OCI-LY7 (cell line): ENCODE data around the gene CTBP2. TPM values are rescaled to one million over a fixed set of nuclear protein-coding genes. Genes with fewer than 3 reads are reported as not detected.

Experiments
- BruUV-seq: library from RNA; stranded (reverse); fragments of 400-500 nt; replicated peaks from 2 replicates; lab custom pipeline; 2021; lab: Mats Ljungman, UMichigan
- CTCF ChIA-PET: fragments of 300-600 bp; sonication (Branson Sonifier 250); formaldehyde crosslinking; loops from one replicate; lab custom pipeline; 2022; ENCODE audit warnings: antibody characterized with exemption; ENCODE audit not compliant: unreplicated experiment; lab: Charles Lee
- POLR2A ChIA-PET: fragments of 300-600 bp; sonication (Branson Sonifier 250); formaldehyde crosslinking; loops from one replicate; lab custom pipeline; 2022; ENCODE audit warnings: antibody characterized with exemption; lab: Charles Lee
- DNase-seq: peaks from one replicate; pipeline ENCODE4 v3.0.0-alpha.2; 2015; ENCODE audit warnings: low spot score
- H2AFZ ChIP-seq: fragments of 200-600 bp; sonication (generic), shearing (Covaris generic); 2 replicates; pipeline ENCODE4 v1.6.1; 2014; ENCODE audit warnings: mild to moderate bottlenecking, antibody characterized with exemption, low read length, moderate library complexity
- H3K27ac ChIP-seq: fragments of 200-600 bp; sonication (generic); 2 replicates; pipeline ENCODE4 v1.5.1; 2014; ENCODE audit warnings: mixed run types, low read depth, mild to moderate bottlenecking, moderate library complexity, low read length, inconsistent platforms; ENCODE audit not compliant: poor library complexity, severe bottlenecking
- H3K36me3 ChIP-seq: fragments of 200-600 bp; sonication (generic); 2 replicates; pipeline ENCODE4 v1.6.1; 2014; ENCODE audit warnings: mild to moderate bottlenecking, antibody characterized with exemption, low read length, moderate library complexity, mixed read lengths; ENCODE audit not compliant: insufficient read depth
- H3K4me1 ChIP-seq: fragments of 200-600 bp; sonication (generic); 2 replicates; pipeline ENCODE4 v1.5.1; 2014; ENCODE audit warnings: mild to moderate bottlenecking, low read length; ENCODE audit not compliant: insufficient read depth, poor library complexity, severe bottlenecking
- H3K4me2 ChIP-seq: fragments of 200-600 bp; sonication (generic); 2 replicates; pipeline ENCODE4 v1.6.1; 2014; ENCODE audit warnings: mild to moderate bottlenecking, low read length
- H3K4me3 ChIP-seq: fragments of 200-600 bp; sonication (generic); 2 replicates; pipeline ENCODE4 v1.5.1; 2014; ENCODE audit warnings: mild to moderate bottlenecking, low read depth, low read length; ENCODE audit not compliant: poor library complexity, severe bottlenecking
- H3K79me2 ChIP-seq: fragments of 200-600 bp; sonication (generic); 2 replicates; pipeline ENCODE4 v1.6.1; 2016; ENCODE audit warnings: low read depth, mild to moderate bottlenecking, low read length, moderate library complexity, mixed read lengths; ENCODE audit not compliant: insufficient read depth
- H3K9me2 ChIP-seq: fragments of 200-600 bp; sonication (generic); 2 replicates; pipeline ENCODE4 v1.6.1; 2016; ENCODE audit warnings: mild to moderate bottlenecking, low read length, mixed read lengths; ENCODE audit not compliant: insufficient read depth
- H3K9me3 ChIP-seq: fragments of 200-600 bp; sonication (generic); 2 replicates; pipeline ENCODE4 v1.6.1; 2014; ENCODE audit warnings: mild to moderate bottlenecking, mixed run types, low read length, mixed read lengths
- H4K20me1 ChIP-seq: fragments of 200-600 bp; sonication (generic); 2 replicates; pipeline ENCODE4 v1.6.1; 2014; ENCODE audit warnings: mild to moderate bottlenecking, antibody characterized with exemption, low read length, moderate library complexity, mixed read lengths; ENCODE audit not compliant: insufficient read depth
- CTCF ChIP-seq: fragments of 200-600 bp; sonication (generic); conservative IDR thresholded peaks from 2 replicates; pipeline ENCODE4 v1.5.1; 2014; ENCODE audit warnings: mild to moderate bottlenecking, antibody characterized with exemption, low read length, moderate library complexity, mixed read lengths
- EZH2phosphoT487 ChIP-seq: fragments of 200-600 bp; sonication (generic); IDR thresholded peaks from 2 replicates; pipeline ENCODE4 v1.6.1; 2018; ENCODE audit warnings: low read depth, borderline replicate concordance, mild to moderate bottlenecking, mixed run types, antibody characterized with exemption, low read length, moderate library complexity, mixed read lengths
- intact Hi-C: fragments of 100-400 bp; cut with micrococcal nuclease; formaldehyde crosslinking; loops from one replicate; pipeline ENCODE4 v1.10.0; 2022; ENCODE audit not compliant: unreplicated experiment
- total RNA-seq, 2 experiments: library from RNA; depleted of rRNA in 1 of 2; stranded (reverse); fragments of >200 nt in 1 of 2; shearing (Covaris generic) in 1 of 2; gene quantifications; 2 replicates each; pipeline ENCODE4 v1.2.3, GENCODE V29; 2014 to 2022

Gene CTBP2
- total RNA-seq, 2 experiments from 2014 or later: not detected

- Histone ChIP-seq H4K20me1 (no peaks in the 10 kb centered on the region), H3K4me2 (no peak overlapping the region), H3K36me3 (no peaks in the 10 kb centered on the region), H3K4me1 (peaks cover 8% of the 10 kb centered on the region), H3K79me2 (no peaks in the 10 kb centered on the region), H2AFZ (no peak overlapping the region), H3K9me2 (no peaks in the 10 kb centered on the region), H3K27ac (no peak overlapping the region), H3K9me3 (no peaks in the 10 kb centered on the region), H3K4me3 (no peak overlapping the region)
- no peak for DNase-seq
- ChIA-PET POLR2A (interaction anchor here (1.0 kb wide), 1 partner anchor 8 kb away, joined by 3 read pairs; no protein-coding TSS in a partner anchor), CTCF (no interaction called here)
- intact Hi-C loops: no loop called here
- BruUV-seq: no TSS peak
- TF ChIP-seq CTCF (no peak), EZH2phosphoT487 (no peak)
Measured at GRCh38 chr10:125055446-125055845, 104.9 kb downstream of the CTBP2 start.

DNA sequence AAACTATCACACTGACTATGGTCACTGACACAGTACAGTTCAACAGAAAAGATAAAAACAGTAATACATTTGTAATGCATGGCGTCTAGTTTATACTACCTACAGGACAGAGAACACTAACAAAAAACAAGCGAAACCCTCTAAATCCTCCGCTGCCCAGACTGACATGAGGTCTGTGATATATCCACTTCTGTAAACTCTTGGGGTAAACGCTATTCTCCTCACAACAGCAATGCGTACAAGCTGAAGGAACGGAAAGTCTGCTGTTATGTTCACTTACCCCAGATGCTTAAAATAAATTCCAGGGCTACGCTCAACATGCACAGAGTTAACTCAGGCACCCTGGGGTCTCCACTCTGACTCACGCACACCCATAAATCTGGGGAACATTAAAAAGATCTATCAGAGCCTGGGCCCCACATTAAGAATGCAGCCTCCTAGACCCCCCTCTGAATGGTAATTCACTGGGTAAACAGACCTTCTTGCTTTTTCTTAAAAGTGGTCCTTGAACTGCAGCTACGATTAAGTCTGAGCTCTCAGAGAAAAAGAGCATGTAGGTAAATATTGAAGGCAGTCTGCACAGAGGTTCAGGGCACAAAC, 105.6 kb downstream of the CTBP2 start:
- no peaks in the 10 kb centered on the region for H3K9me3 ChIP-seq
- TF ChIP-seq CTCF (no peak), EZH2phosphoT487 (no peak)
- BruUV-seq: no TSS peak
- no peak overlapping the region for H2AFZ ChIP-seq
- H3K79me2 ChIP-seq: no peaks in the 10 kb centered on the region
- H3K4me3 ChIP-seq: no peak overlapping the region
- intact Hi-C loops: no loop called here
- no peak for DNase-seq
- H3K9me2 ChIP-seq: no peaks in the 10 kb centered on the region
- peaks cover 8% of the 10 kb centered on the region for H3K4me1 ChIP-seq
- POLR2A ChIA-PET: no interaction called here
- CTCF ChIA-PET: interaction anchor here (0.6 kb wide), 1 partner anchor 14 kb away, joined by 3 read pairs; no protein-coding TSS in a partner anchor
- no peak overlapping the region for H3K27ac ChIP-seq
- H4K20me1 ChIP-seq: no peaks in the 10 kb centered on the region
- H3K4me2 ChIP-seq: no peak overlapping the region
- H3K36me3 ChIP-seq: no peaks in the 10 kb centered on the region

GRCh38 chr10:125054216-125054615, 106.1 kb downstream of the CTBP2 start:
- BruUV-seq: no TSS peak

More at GRCh38 chr10:125054216-125054615, 106.1 kb downstream of the CTBP2 start:
- Histone ChIP-seq H3K27ac (no peak overlapping the region), H3K4me1 (peaks cover 8% of the 10 kb centered on the region), H3K9me2 (no peaks in the 10 kb centered on the region), H3K4me3 (no peak overlapping the region), H4K20me1 (no peaks in the 10 kb centered on the region), H3K9me3 (no peaks in the 10 kb centered on the region), H3K36me3 (no peaks in the 10 kb centered on the region), H2AFZ (no peak overlapping the region), H3K79me2 (no peaks in the 10 kb centered on the region), H3K4me2 (no peak overlapping the region)
- ChIA-PET CTCF (interaction anchor here (0.6 kb wide), 1 partner anchor 15 kb away, joined by 3 read pairs; no protein-coding TSS in a partner anchor), POLR2A (no interaction called here)
- no peak for DNase-seq
- TF ChIP-seq CTCF: no peak
- no peak for TF ChIP-seq EZH2phosphoT487
- intact Hi-C loops: no loop called here
